Activated CD4-positive, alpha-beta T cell treated with anti-CD3 and anti-CD28 coated beads for 1 hour (primary cell): ENCODE measurements around the gene TUBB4B.

Source experiments
- DNase-seq: peaks from one replicate; pipeline ENCODE4 v3.0.0-alpha.2; 2020

The TUBB4B gene

DNA sequence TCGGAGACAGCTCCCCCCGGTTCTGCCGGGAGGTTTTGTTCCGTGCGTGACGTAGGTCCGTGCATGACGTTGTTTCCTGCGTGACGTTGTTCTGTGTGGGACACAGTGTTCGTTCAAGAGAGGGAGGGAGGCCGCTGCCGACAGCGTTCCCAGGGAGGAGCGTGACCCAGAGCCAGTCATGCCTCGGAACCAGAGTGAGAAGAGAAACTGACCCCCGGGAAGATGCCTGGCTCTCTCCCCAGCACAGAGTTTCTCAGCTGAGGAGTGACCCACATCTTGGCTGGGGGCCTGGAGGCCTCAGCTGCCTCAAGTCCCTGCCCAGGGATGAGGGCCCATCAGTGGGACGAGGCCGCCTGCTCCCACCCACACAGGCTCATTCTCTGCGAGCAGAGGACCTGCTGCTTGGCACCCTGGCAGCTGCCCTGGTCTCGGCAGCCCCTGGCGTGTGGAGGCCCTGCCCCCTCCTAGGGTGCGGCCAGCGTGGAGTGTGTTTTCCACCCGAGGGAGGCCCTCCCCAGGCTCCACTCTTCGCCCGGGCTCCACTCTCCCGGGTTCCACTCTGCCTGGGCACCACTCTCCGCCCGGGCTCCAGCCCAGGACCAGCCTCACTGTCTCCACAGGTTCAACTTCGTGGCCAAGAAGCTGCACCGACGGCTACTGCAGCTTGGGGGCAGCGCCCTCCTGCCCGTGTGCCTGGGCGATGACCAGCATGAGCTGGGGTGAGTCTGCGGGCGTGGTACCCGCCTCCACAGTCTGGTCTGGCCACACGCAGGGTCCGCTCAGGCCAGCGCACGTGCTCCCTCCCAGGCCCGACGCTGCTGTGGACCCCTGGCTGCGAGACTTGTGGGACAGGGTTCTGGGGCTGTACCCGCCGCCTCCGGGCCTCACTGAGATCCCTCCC is 27.7 kb upstream of the TUBB4B start:
- DNase-seq = no peak

DNA sequence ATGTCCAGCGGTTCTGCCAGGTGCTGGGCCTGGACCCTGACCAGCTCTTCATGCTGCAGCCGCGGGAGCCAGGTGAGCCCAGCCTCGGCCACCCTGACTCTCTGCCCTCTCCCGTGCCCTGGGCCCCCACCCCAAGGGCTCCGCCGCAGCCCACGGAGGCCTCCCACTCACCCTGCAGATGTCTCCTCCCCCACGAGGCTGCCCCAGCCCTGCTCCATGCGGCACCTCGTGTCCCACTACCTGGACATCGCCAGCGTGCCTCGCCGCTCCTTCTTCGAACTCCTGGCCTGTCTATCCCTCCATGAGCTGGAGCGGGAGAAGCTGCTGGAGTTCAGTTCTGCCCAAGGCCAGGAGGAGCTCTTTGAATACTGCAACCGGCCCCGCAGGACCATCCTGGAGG is 26.5 kb upstream of the TUBB4B start:
- no peak for DNase-seq

DNA sequence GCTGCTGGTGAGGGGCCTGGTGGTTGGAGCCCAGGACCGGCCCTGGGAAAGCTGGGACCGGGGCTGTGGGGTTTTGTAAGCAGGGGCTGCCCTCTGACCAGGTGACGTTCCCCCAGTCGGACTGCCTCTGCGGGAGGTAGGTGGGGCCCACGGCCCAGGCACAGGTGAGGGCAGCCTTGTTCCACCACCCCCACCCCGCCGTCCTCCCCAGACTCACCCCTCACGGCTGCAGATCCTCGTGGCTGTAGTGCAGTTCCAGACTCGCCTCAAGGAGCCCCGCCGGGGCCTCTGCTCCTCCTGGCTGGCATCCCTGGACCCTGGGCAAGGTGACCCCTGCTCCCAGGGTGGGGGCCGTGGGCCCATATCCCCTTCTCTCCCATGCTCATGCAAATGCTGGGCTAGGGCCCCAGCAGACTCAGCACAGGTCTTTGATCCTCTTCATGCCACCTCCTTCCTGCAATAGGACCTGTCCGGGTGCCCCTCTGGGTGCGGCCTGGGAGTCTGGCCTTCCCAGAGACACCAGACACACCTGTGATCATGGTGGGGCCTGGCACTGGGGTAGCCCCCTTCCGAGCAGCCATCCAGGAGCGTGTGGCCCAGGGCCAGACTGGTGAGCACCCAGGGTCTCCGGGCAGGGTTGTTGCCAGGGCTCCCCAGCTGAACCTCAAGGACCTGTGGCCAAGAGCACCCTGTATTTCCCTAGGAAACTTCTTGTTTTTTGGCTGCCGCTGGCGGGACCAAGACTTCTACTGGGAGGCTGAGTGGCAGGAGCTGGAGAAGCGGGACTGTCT is 25.7 kb upstream of the TUBB4B start:
- DNase-seq = no peak

DNA sequence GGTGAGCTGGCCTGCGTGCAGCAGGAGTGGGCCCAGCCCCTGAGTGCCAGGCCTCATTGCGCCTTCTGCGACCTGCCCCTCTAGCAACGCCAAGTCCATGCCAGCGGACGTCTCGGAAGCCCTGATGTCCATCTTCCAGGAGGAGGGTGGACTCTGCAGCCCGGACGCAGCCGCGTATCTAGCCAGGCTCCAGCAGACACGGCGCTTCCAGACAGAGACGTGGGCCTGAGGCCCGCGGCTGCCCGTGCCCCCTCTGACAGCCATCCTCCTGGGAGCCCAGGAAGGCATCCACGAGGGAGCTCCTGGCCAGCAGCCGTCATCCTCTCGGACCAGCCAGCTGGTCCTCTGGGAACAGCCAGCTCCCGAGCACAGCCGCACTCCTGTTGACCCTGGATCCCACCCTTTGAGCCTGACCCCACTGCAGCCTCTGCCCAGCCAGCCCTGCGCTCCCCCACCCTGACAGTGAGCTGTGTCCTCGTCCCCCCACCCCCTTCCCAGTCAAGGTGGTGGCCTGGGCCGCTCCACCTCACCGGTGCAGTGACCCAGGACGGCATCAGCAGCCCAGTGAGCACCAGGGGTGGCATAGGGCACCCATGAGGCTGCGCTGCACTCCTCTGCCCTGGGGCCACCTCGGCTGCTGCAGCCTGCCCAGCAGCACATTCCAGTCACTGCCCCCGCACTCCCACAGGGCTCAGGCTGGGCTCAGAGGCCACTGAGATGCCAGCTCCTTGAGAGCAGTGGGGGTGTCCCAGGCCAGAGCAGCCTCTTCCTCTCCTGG is 24.7 kb upstream of the TUBB4B start:
- no peak for DNase-seq

DNA sequence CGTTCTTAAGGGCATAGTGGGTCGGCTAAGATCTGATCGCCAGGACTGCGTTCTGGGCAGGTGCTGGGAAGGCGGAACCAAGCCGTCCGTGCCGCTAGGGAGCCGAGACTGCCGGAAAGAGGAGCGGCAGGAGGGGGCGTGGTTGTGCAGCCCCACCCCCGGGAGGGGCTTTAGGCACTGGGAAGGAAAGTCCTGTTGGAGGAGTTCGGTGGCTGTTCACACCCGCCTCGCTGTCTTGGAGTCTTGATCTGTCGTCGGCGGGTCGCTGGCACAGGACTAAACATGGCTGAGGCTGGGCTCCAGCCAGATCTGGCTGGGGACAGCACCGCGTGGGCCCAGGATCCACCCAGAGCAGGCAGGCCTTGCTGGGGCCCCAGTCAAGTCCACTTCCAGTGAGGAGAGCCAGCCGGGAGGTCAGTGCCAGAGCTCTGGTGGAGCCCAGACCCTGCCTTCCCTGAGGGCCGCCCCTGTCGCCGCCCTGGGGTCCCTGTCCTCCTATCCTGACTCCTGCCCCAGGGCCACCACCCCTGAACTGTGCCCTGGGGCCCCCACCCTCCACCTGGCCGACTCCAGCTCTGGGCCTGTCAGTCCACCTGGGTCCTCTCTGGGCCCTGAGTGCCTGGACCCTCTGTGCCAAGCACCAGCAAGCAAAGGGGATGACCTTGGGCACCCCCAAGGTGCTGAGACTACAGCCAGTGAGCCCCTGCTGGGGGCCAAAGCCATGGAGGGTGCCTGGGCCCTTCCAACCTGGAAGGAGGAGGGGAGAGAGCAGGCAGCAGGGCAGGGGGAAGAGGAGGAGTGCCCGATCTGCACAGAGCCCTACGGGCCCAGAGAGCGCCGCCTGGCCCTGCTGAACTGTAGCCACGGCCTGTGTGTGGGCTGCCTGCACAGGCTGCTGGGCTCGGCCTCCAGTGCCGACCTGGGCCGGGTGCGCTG is 23.5 kb upstream of the TUBB4B start:
- DNase-seq = no peak

DNA sequence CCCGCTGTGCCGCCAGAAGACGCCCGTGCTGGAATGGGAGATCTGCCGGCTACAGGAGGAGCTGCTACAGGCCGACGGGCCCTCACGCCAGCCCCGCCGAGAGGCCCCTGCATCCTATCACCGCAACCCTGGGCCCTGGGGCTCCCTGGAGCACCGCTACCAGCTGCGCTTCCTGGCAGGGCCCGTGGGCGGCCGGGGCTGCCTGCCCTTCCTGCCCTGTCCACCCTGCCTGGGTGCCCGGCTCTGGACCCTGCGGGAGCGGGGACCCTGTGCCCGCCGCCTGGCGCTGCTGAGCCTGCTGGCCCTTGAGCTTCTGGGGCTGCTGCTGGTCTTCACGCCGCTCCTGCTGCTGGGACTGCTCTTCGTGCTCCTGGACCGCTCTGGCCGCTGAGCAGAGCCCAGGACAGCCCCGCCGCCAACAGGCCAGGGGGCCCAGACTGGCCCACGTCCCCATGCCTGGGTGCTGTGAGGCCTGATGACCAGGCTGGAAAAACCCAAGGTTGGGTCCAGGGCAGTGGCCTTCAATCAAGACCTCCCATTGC is 22.8 kb upstream of the TUBB4B start:
- DNase-seq = no peak

DNA sequence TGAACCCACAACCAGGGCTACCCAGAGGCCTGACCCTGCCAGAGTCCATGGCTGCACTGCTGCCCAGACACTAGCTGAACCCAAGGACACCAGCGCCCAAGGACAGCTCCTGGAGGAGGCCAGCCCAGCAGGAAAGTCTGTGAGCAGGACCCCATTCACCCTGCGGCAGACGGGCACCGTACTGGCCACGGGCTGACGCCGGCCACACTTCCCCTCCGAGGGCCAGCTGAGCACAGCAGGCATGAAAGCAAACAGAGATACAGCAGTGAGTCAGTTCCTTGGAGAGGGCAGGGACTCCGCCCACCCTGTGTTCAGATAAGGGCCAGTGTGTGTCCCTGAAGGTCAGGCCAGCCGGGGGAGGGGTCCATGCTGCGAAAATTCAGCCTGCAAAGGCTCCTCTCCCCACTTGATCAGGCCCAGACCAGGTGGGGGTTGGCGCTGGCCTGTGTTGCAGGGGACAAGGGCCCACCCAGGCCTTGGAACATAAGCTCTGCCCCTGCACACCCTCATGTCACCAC is 22.3 kb upstream of the TUBB4B start:
- no peak for DNase-seq

DNA sequence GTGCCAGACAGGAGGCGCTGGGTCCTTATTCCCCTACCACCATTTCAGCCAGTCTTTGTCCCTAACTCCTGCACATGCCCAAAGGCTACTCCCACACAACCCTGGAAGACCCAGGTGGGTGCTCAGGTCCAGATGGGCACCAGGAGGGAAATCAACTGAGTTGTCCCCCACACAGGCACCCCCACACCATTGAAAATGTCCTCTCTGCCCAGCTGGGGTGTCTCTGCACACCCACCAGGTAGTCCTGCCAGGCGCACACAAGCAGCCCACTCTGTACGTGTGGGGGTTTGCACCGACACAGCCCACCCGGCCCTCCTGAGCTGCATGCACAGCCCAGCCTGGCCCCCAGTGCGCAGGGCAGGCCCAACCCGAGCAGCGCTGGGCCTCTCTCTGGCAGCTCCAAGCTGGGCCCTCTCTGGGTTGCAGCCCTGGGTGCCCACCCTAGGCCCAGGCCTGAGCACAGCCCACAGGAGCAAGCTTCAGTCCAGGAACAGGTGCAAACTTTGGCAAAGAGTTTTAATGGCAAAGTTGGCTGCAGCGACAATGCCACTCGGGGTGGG is 21.2 kb upstream of the TUBB4B start:
- no peak for DNase-seq

DNA sequence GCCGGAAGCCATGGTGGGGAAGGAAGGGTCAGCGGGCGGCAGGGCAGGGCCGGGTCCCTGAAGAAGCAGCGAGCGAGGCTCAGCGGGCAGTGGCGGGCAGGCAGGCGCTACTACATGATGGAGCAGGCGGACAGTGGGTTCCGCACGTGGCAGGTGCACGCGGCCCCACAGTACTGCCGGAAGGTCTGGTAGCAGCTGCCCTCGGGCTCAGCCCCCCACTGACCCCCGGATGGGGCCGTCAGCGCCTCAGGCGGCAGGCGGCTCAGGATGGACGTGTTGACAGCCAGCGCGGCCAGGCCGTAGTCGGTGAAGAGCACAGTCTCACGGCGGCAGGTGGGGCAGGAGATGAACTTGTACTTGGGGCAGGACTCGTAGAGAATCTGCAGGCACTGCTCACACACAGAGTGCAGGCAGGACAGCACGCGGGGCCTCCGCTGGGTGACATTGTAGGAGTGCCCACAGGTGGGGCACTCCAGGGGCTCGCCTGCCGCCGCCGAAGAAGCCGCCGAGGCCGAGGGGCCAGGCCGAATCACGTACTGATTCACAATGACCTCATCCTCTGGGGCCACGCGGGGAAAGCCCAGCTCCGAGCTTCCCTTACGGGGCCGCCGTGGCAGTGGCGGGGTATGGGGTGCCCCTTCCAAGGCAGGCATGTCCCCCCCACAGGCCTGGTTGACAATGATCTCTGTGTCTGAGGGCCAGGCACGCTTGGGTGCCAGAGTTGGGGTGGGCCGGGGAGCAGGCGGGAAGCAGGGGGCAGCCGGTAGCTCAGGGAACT is 20.6 kb upstream of the TUBB4B start:
- DNase-seq = no peak

DNA sequence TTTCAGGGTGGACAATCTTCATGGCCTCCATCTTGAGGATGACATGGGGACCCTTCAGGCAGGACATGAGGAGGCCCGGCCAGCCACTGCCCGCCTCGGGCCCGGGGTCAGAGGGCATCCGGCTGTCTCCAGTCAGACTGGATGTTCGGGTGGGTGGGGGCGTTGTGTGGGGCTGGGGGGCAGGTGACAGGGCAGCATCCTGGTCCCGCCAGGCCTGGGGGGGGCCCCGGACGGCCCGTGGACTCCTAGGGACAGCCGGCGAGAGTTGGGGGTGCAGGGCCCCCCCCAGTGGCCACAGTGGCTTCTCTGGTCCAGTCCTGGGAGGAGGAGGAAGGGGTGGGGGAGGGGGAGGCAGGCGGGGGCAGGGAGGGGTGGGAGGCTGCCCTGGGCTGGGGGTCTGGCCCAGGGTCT is 20.0 kb upstream of the TUBB4B start:
- DNase-seq = no peak

DNA sequence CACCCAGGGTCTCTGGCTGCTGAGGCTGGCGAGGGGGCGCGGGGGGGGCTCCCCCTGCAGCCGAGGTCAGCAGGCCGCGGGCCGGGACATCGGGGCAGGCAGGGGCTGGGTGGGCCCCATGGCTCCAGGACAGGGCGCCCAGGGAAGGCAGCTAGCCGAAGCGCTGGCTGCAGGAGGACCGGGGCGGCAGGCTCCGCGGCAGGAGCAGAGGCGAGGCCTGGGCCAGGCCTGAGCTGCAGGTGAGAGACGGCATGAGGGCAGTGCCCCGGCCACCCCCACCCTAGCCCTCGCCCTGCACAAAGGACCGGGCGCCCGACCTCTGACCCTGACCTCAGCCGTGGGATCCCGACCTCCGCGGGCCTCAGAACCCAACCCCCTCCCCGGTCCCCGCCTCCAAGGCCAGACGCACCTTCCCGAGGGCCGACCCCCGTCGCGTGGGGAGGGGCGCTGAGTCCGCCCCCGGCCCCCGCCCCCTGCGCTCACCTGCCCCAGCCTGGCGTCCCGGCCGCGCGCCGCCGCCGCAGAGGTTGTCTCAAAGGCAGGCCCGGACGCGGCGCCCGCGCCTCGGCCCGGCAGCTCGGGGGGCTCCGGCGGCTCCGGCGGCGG is 19.5 kb upstream of the TUBB4B start:
- no peak for DNase-seq

DNA sequence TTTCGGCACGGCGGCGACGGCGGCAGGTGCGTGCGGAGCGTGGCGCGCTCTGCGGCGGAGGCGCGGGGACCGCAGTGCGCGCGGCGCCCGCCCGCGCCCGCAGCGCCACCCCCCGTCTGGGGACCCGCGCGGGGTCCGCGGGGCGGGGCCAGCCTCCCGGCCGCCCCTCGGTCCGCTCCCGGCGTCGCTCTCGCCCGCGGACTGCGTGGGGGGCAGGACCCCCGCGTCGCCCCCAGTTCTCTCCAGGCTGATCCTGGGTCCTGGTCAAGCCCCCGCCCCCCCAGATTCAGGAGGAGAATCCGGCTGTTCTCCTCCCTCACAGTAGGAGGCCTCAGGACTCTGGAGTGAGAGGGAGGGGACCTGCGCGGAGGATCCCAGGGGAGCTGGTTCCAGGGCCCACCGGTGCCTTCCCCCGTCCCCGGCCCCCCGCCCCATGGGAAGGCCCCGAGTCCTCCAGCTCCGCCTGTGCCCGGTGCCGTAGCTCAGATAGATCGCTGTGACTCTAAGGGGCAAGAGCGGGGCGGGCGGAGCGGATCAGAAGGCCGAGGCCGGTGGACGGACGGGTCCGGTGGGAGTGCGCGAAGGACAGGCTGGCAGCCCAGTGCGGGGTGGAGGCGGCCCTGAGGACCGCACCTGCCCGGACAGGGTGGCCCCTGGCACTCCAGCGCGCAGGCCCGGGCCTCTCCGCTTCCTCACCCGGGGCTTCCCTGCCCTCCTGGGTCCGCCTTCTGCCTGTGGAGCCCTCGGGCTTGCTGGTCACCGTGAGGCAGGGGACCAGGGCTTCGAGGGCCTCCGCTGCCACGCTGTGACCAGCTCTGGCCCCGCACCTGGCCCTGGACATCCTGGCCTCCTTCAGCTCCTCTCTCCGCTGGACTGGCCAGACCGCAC is 18.7 kb upstream of the TUBB4B start, which contains the start of gene RNF208:
RNF208 (minus strand) TSS at position 51 of the 888 bp plus-strand sequence. CDS start 1,028 bp downstream, outside the sequence.
- no peak for DNase-seq

DNA sequence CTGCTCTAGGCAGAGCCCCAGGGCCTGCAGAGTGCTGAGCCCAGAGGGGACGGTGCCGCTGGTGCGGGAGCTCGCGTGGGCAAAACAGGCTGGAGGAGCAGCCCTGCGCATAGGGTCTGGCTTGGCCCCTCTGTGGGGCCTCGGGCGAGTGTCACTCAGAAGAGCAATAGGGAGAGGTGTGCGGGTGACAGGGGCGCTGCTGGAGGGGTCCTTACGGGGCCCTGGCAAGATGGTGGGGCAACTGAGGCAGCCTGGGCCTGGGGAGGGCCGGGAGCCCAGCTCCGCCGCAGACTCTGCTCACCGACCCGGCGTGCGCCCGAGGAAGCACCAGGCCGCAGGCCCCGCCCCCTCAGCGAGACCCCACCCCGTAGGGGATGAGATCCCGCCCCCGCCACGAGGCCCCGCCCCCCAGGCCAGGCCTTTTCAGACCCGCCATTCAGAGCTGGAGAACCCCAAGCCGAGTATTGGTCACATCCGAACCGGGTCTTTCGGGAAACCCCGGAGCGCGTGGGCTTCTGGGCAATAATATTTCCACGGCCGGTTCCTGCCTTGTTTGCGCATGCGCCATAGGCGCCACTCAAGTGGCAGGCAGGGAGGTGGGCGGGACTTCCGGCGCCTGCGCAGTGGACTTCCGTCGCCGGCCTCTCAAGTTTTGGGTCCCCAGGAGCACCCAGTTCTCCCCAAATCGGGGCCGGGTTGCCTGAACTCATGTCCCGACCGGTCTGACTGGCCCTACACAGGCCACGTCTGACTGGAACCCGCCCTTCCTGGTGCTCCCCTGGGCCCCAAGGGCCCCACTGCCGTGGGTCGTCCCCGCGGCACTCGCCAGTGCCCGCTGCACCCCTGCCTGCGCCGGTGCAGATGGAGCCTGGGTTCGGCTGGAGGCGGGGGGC is 17.8 kb upstream of the TUBB4B start:
- DNase-seq = peak; percentile 98

DNA sequence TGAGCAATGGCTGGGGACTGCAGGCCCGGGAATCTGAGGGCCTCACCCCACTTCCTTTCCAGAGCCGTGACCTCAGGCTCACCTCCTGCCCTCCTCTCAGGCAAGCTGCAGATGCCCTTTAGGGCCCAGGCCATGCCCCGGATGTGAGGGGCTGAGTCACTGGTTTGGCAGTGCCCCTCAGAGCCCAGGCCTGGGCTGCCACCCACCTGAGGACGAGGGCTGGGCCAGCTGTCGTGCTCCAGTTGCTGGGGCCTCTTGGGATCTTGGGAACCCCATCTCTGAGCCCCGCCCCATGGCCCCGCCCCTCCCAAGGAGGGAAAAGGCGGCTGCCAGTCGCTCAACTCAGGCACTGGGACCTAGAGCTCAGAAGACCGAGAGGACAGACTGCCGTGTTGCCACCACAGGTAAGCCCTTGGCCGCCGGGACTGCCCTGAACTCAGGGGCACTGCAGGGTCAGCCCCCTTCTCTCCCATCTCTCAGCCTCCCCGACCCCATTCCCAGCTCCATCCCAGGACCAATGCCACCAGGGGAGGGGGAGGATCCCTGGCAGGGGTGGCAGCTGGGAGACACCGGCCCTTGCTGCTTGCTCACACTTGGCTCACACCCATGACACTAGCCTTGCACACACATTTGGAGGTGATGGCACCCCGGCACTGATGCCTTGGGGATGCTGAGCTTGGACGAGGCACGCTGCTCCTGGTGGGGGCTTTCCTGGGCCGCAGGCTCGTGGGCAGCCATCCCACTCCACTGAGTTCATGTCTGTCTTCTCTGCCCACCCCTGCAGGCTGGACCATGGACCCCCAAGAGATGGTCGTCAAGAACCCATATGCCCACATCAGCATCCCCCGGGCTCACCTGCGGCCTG is 16.0 kb upstream of the TUBB4B start, which contains the start of gene CYSRT1:
CYSRT1 (plus strand) TSS at position 345 of the 865 bp plus-strand sequence; CDS start at position 793, 448 bp downstream.
- DNase-seq = no peak

DNA sequence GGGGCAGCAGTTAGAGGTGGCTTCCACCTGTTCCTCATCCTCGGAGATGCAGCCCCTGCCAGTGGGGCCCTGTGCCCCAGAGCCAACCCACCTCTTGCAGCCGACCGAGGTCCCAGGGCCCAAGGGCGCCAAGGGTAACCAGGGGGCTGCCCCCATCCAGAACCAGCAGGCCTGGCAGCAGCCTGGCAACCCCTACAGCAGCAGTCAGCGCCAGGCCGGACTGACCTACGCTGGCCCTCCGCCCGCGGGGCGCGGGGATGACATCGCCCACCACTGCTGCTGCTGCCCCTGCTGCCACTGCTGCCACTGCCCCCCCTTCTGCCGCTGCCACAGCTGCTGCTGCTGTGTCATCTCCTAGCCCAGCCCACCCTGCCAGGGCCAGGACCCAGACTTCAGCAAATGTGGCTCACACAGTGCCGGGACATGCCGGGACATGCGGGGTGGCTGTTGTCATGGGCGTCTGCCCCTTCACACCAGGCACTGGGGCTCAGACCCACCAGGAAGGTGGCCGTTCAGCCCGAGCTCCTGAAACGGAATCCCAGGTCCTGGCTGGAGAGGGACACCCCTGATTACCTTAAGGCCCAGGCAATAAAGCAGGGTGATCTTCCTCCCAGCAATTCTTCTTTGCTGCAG is 15.3 kb upstream of the TUBB4B start:
- no peak for DNase-seq
